Body of pancreas (tissue), 4 donors: ENCODE data around the gene ZG16. TPM values are rescaled to one million over a fixed set of nuclear protein-coding genes. Genes with fewer than 3 reads are reported as not detected.
"Not testable (repeated sequence)": the region's sequence is repeated elsewhere in the genome, so short reads cannot be mapped to it uniquely, and the experiment has no call there.

ENCODE experiments used
- ATAC-seq: fragments of 150-250 bp; one replicate; pipeline ENCODE4 v1.9.1; 2016
- DNase-seq, 4 donors: peaks; one replicate each; pipeline ENCODE4 v3.0.0-alpha.2; 2019
- H3K27ac ChIP-seq, 4 donors: fragments of 200-600 bp; sonication (generic); 1 replicate in 3 of 4; 2 replicates in 1 of 4; pipeline versions ENCODE4 v1.5.1 to v1.6.1; 2016 to 2019; ENCODE audit warnings: mild to moderate bottlenecking in 1 of 4, mixed read lengths in 1 of 4, moderate library complexity in 1 of 4
- H3K27me3 ChIP-seq, 2 donors: fragments of 200-600 bp; sonication (generic); one replicate each; pipeline ENCODE4 v1.6.0; 2016; ENCODE audit warnings: mild to moderate bottlenecking in 1 of 2
- H3K36me3 ChIP-seq, 2 donors: fragments of 200-600 bp; sonication (generic); replicated peaks in 1 of 2; 2 replicates each; pipeline ENCODE4 v1.5.1; 2016; ENCODE audit warnings: low read depth in 2 of 2; ENCODE audit not compliant: insufficient read depth in 1 of 2
- H3K4me1 ChIP-seq: fragments of 200-600 bp; sonication (generic); one replicate; pipeline ENCODE4 v1.6.0; 2016
- H3K4me3 ChIP-seq, 2 donors: fragments of 200-600 bp; sonication (generic); 1 replicate in 1 of 2; 2 replicates in 1 of 2; pipeline ENCODE4 v1.5.1; 2016 to 2019
- H3K9me3 ChIP-seq, 3 donors: fragments of 200-600 bp; sonication (generic); 1 replicate in 2 of 3; 2 replicates in 1 of 3; pipeline ENCODE4 v1.5.1; 2016
- CTCF ChIP-seq, 7 experiments: fragments of 450-650 bp in 4 of 7; fragments of 200-600 bp in 3 of 7; sonication (generic) in 3 of 7; IDR thresholded peaks; one replicate each; pipeline ENCODE4 v1.5.1; 2016 to 2019; ENCODE audit warnings: antibody characterized with exemption in 7 of 7
- POLR2A ChIP-seq, 3 donors: fragments of 450-650 bp; IDR thresholded peaks; one replicate each; pipeline ENCODE4 v1.6.1; 2016; ENCODE audit warnings: antibody characterized with exemption in 3 of 3, mild to moderate bottlenecking in 2 of 3
- WGBS, 2 donors: methylation state at CpG; one replicate each; pipeline ENCODE4 v1.1.5; 2017; 5-methylcytosine and 5-hydroxymethylcytosine counted together
- intact Hi-C: fragments of 100-400 bp; cut with DNase I; formaldehyde crosslinking; loops from one replicate; pipeline ENCODE4 v1.15.1; 2023
- total RNA-seq, 2 donors: library from RNA; depleted of rRNA; stranded (reverse); fragments of >200 nt; gene quantifications; one replicate each; pipeline ENCODE4 v1.1.0, GENCODE V29; 2016

The ZG16 gene
- total RNA-seq, 2 donors from 2014 or later: 0.26 to 0.99 TPM

DNA sequence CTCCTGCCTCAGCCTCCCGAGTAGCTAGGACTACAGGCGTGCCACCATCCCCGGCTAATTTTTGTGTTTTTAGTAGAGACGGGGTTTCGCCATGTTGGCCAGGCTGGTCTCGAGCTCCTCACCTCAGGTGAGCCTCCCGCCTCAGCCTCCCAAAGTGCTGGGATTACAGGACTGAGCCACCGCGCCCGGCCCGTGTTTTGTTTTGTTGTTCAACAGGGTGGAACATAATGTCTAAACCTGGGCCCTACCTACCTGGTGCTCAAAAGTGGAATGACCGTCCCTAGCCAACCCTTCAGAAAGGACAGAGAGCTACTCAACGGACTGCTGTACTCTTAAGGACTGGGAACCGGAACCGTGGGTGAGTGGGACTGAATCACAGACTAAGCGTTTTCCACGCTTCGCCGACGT lies 11.7 kb downstream of the ZG16 start:
- ATAC-seq: peak; percentile 2
- intact Hi-C loops: no loop called here

DNA sequence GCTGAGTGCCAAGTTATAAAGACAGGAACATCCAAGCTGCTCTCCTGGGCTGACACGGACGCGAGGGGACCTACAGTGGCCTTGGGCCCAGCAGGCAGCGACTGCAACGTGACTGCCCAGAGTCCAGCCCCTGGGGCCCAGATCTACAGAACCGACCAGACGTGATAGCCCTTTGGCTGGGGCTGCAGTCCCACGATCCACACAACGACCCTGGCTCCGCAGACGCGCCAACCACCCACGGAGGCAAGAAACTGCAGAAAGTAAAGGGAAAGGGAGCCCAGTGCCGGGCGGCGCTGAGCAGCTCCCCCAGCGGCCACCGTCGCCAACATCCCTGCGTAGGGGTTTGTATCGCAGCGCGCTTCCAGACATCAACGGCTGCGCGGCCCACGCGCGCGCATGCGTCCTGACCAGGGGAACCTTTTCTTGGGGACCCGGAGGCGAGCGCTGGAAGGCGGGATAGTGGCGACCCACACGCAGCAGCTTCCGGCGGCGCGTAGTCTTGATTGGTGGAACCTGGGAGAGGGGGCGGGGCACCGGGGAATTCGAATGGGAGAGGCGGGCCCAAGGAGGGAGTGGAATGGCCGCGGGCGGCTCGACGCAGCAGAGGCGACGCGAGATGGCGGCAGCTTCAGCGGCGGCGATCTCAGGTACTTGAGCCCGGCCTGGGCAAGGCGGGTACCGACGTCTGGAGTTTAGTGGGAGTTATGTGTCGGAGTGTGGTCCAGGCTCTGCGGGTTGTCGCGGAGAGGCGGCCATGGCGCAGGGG lies 12.3 kb downstream of the ZG16 start, which contains the start of gene KIF22:
TSS of gene KIF22 (plus strand) at position 569 of the 766 bp plus-strand sequence. CDS start at position 578, 9 bp downstream.
- DNase-seq (peak; percentile 99 to 100 (median 99)), ATAC-seq (peak; percentile 100)
- Histone ChIP-seq H3K36me3 (no peaks in the 10 kb centered on the region), H3K27me3 (no peaks in the 10 kb centered on the region), H3K4me3 (peak within 1 kb of the TSS; percentile 65 to 71), H3K9me3 (no peaks in the 10 kb centered on the region), H3K4me1 (peaks cover 33% of the 10 kb centered on the region), H3K27ac (peak within 1 kb of the TSS; percentile 68 to 94 (median 84))
- TF ChIP-seq POLR2A (IDR thresholded peaks at IDR 0.05) (peak; percentile 49 to 85 (median 84)), CTCF (IDR thresholded peaks at IDR 0.05) (peak; percentile 62 to 92 (median 90))
- intact Hi-C loops: no loop called here
- 0% methylated on average over 67 of the region's 67 CpGs; no CpG with 5 or more reads in 1 of the 2 donors for WGBS, 2 donors

More for the DNA sequence above, 11.7 kb downstream of the ZG16 start:
- no peaks in the 10 kb centered on the region for H3K27me3 ChIP-seq
- peaks cover 33% of the 10 kb centered on the region for H3K4me1 ChIP-seq
- H3K4me3 ChIP-seq: peak overlapping the region in 1 of 2 donors; percentile 22
- peak overlapping the region; percentile 68 to 94 (median 84) for H3K27ac ChIP-seq
- H3K9me3 ChIP-seq: no peaks in the 10 kb centered on the region
- TF ChIP-seq CTCF (IDR thresholded peaks at IDR 0.05) (no peak), POLR2A (IDR thresholded peaks at IDR 0.05) (no peak)
- H3K36me3 ChIP-seq: no peaks in the 10 kb centered on the region
- DNase-seq: no peak
- WGBS, 2 donors: 59 to 92% methylated on average over 11 to 20 of the region's 20 CpGs

DNA sequence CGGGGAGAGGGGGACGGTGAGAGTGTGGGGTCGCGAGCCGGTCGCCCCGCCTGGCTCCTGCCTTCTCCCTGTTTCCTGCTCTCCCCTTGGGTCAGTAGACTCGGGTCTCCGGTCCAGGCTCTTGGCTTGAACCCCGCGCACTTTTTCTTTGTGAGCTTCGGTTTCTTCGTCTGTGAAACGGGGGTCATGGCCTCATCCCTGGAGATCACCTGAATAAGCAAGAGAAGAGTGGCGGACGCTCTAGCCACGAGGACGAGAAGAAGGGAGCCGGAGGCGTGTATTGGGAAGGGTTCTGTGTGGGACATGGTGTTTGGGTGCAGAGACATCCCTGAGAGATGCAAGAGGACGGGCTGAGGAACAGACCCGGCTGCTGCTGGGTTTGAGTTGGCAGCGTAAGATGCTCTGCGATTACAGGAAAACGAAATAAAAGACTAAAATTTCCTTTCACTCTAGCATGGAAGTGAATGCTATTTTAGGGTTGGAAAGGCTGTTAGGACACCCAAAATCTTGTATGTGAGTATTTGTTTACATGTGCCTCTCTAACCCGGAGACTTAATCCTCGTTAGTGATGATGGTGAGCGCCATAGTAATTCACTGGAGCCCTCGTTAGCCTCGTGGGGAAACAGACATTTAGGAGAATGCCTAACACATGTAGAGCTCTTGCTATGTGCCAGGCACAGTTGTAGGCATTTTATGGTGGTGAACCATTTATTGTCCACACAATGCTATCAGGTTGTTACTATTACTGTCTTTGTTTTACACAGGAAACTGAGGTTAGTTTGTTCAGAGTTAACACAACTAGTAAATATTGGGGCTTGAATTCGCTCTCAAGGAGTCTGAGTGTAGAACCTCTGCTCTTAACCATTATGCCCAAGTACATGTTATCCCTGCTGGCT lies 13.1 kb downstream of the ZG16 start:
- 3 to 5% methylated on average over 21 to 31 of the region's 31 CpGs for WGBS, 2 donors
- no peaks in the 10 kb centered on the region for H3K36me3 ChIP-seq
- peak overlapping the region in 3 of 4 donors; percentile 3 to 94 (median 86) for H3K27ac ChIP-seq
- DNase-seq: no peak
- H3K9me3 ChIP-seq: no peaks in the 10 kb centered on the region
- peaks cover 30% of the 10 kb centered on the region for H3K4me1 ChIP-seq
- peak; percentile 0 for ATAC-seq
- intact Hi-C loops: no loop called here
- no peaks in the 10 kb centered on the region for H3K27me3 ChIP-seq
- peak overlapping the region; percentile 65 to 71 for H3K4me3 ChIP-seq
- TF ChIP-seq CTCF (IDR thresholded peaks at IDR 0.05) (no peak), POLR2A (IDR thresholded peaks at IDR 0.05) (no peak)

- TF ChIP-seq POLR2A (IDR thresholded peaks at IDR 0.05) (no peak), CTCF (IDR thresholded peaks at IDR 0.05) (no peak)
- DNase-seq (no peak), ATAC-seq (no peak)
- no peak overlapping the region for H3K4me3 ChIP-seq
- H3K36me3 ChIP-seq: no peaks in the 10 kb centered on the region
- H3K9me3 ChIP-seq: no peaks in the 10 kb centered on the region
- intact Hi-C loops: no loop called here
- WGBS, 2 donors: 61 to 76% methylated on average over 9 of the region's 9 CpGs
- H3K27ac ChIP-seq: no peak overlapping the region
- H3K27me3 ChIP-seq: no peaks in the 10 kb centered on the region
- peaks cover 30% of the 10 kb centered on the region for H3K4me1 ChIP-seq
These were observed 14.1 kb downstream of the ZG16 start for GRCh38 chr16:29791845-29792807.

DNA sequence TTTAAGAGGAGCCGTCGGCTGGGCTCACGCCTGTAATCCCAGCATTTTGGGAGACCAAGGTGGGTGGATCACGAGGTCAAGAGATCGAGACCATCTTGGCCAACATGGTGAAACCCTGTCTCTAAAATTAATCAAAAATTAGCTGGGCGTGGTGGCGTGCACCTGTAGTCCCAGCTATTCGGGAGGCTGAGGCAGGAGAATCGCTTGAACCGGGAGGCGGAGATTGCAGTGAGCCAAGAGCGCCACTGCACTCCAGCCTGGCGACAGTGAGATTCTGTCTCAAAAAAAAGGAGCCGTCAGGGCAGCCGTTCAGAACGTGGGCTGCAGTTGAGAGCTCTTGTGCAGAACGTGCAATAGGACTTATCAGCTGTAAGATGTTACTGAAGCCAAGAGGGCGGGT lies 15.1 kb downstream of the ZG16 start:
- WGBS, 2 donors: 91 to 93% methylated on average over 18 of the region's 18 CpGs
- H3K27ac ChIP-seq, H3K4me3 ChIP-seq, ATAC-seq, H3K9me3 ChIP-seq, H3K36me3 ChIP-seq, H3K27me3 ChIP-seq, intact Hi-C loops, DNase-seq: not testable (repeated sequence)
- H3K4me1 ChIP-seq: peaks cover 30% of the 10 kb centered on the region
